ENCODE results near the gene EFHB.
A peak's percentile ranks its signal among the peaks of the same experiment; 100 is the strongest.

GRCh38 chr3:19885468-19885867, 48.5 kb downstream of the EFHB start:
- TF ChIP-seq, protein P1, sequence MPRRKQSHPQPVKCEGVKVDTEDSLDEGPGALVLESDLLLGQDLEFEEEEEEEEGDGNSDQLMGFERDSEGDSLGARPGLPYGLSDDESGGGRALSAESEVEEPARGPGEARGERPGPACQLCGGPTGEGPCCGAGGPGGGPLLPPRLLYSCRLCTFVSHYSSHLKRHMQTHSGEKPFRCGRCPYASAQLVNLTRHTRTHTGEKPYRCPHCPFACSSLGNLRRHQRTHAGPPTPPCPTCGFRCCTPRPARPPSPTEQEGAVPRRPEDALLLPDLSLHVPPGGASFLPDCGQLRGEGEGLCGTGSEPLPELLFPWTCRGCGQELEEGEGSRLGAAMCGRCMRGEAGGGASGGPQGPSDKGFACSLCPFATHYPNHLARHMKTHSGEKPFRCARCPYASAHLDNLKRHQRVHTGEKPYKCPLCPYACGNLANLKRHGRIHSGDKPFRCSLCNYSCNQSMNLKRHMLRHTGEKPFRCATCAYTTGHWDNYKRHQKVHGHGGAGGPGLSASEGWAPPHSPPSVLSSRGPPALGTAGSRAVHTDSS (CRISPR knock-in tag; conservative IDR thresholded peaks at IDR 0.05), result no peak
- no peak for TF ChIP-seq ZNF12 (CRISPR knock-in tag; IDR thresholded peaks at IDR 0.05)
- TF ChIP-seq RAD21 (CRISPR knock-in tag; IDR thresholded peaks at IDR 0.05), result no peak
- TF ChIP-seq ZNF362 (CRISPR knock-in tag; IDR thresholded peaks at IDR 0.05; ENCODE audit: borderline replicate concordance), result no peak
- TF ChIP-seq, protein P2, sequence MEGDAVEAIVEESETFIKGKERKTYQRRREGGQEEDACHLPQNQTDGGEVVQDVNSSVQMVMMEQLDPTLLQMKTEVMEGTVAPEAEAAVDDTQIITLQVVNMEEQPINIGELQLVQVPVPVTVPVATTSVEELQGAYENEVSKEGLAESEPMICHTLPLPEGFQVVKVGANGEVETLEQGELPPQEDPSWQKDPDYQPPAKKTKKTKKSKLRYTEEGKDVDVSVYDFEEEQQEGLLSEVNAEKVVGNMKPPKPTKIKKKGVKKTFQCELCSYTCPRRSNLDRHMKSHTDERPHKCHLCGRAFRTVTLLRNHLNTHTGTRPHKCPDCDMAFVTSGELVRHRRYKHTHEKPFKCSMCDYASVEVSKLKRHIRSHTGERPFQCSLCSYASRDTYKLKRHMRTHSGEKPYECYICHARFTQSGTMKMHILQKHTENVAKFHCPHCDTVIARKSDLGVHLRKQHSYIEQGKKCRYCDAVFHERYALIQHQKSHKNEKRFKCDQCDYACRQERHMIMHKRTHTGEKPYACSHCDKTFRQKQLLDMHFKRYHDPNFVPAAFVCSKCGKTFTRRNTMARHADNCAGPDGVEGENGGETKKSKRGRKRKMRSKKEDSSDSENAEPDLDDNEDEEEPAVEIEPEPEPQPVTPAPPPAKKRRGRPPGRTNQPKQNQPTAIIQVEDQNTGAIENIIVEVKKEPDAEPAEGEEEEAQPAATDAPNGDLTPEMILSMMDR (CRISPR knock-in tag; IDR thresholded peaks at IDR 0.05), result peak; percentile 56
- TF ChIP-seq SRF (IDR thresholded peaks at IDR 0.05; ENCODE audit: low read depth, low read length), result no peak
- TF ChIP-seq MEF2D (CRISPR knock-in tag; IDR thresholded peaks at IDR 0.05), result no peak
- TF ChIP-seq THYN1 (CRISPR knock-in tag; IDR thresholded peaks at IDR 0.05; ENCODE audit: borderline replicate concordance, low read depth), result no peak

All from HepG2 (cell line).